T-helper 2 cell treated with Interferon-gamma antibody and Interleukin-4, amounts not matched to agents 5 μg/mL and 100 μg/mL, for 36 hours (primary cell): ENCODE data around the gene ETFB.

ENCODE experiments used
- DNase-seq: peaks from one replicate; pipeline ENCODE4 v3.0.0; 2021; ENCODE audit warnings: low spot score
- H3K27ac Mint-ChIP-seq: one replicate; pipeline ENCODE4 v1.8.0; 2021; ENCODE audit warnings: mild to moderate bottlenecking, mixed read lengths
- H3K27me3 Mint-ChIP-seq: one replicate; pipeline ENCODE4 v1.8.0; 2021; ENCODE audit warnings: low read depth, mixed read lengths
- H3K36me3 Mint-ChIP-seq: one replicate; pipeline ENCODE4 v1.8.0; 2021; ENCODE audit warnings: low read depth, mixed read lengths
- H3K4me1 Mint-ChIP-seq: one replicate; pipeline ENCODE4 v1.8.0; 2021; ENCODE audit warnings: low read depth, mixed read lengths
- H3K4me3 Mint-ChIP-seq: one replicate; pipeline ENCODE4 v1.8.0; 2022; ENCODE audit warnings: mild to moderate bottlenecking, moderate library complexity, mixed read lengths
- H3K9me3 Mint-ChIP-seq: one replicate; pipeline ENCODE4 v1.8.0; 2021; ENCODE audit warnings: mixed read lengths

ETFB gene

DNA sequence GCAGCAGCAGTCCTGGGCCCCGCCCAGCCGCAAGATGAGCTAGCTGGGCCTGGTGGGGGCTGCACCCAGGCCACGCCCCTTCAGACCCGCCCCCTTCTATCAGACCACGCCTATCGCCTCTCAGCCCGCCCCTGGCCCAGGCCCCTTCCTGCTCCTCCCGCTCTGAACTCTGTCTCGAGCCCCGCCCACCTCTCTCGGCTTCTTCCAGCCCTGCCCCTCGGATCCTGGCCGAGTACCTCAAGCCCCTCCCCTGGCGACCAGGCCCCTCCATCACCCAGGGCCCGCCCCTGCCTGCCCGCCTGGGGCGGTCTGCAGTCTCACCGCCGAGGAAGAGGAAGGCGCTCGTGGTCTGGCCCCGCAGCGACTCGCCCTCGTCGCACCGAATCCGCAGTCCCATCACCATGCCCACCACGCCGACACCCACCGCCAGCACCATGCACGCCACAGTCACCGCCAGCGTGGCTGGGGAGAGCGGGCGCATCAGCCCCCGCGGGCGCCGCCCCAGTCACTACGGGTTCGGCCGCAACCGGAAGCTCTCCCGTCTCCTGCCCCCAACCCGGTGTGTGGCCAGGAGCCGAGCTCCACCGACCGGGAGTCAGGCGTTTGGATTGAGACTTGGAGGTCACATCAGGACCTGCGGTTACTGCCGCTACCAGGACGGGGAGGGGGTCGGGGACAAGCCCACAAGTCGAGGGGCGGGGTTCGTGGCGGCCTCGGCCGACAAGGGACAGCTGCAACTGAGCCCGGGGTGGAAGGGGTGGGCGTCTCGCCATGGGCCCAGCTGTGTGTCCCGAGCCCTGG, 1.6 kb upstream of the ETFB start:
- H3K36me3 Mint-ChIP-seq = peaks cover 18% of the 10 kb centered on the region
- H3K4me1 Mint-ChIP-seq = peaks cover 67% of the 10 kb centered on the region

DNA sequence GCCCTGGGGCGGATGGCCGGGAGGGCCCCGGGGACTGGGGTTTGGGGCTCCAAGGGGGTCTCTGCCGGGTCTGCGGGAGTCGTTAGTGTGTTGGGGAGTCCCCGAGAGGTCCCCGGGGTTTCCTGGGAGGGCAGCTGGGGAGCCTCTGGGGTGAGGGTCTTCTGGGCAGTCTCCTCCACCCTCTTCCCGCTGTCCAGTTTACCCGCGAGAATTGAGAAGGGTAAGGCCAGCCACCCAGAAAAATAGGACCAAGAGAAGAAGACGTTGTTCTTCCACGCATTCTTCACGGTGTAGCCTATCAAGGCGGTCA, 1.0 kb upstream of the ETFB start:
- DNase-seq = peak; percentile 30
- Mint-ChIP-seq H3K27ac (peak overlapping the region; percentile 96), H3K4me1 (peaks cover 67% of the 10 kb centered on the region), H3K36me3 (peaks cover 18% of the 10 kb centered on the region), H3K27me3 (no peaks in the 10 kb centered on the region), H3K9me3 (no peaks in the 10 kb centered on the region), H3K4me3 (peak overlapping the region; percentile 100)

More for the DNA sequence above, 1.6 kb upstream of the ETFB start:
- peak; percentile 99 for DNase-seq
- Mint-ChIP-seq H3K27ac (peak overlapping the region; percentile 96), H3K27me3 (no peaks in the 10 kb centered on the region), H3K9me3 (no peaks in the 10 kb centered on the region), H3K4me3 (peak overlapping the region; percentile 100)

DNA sequence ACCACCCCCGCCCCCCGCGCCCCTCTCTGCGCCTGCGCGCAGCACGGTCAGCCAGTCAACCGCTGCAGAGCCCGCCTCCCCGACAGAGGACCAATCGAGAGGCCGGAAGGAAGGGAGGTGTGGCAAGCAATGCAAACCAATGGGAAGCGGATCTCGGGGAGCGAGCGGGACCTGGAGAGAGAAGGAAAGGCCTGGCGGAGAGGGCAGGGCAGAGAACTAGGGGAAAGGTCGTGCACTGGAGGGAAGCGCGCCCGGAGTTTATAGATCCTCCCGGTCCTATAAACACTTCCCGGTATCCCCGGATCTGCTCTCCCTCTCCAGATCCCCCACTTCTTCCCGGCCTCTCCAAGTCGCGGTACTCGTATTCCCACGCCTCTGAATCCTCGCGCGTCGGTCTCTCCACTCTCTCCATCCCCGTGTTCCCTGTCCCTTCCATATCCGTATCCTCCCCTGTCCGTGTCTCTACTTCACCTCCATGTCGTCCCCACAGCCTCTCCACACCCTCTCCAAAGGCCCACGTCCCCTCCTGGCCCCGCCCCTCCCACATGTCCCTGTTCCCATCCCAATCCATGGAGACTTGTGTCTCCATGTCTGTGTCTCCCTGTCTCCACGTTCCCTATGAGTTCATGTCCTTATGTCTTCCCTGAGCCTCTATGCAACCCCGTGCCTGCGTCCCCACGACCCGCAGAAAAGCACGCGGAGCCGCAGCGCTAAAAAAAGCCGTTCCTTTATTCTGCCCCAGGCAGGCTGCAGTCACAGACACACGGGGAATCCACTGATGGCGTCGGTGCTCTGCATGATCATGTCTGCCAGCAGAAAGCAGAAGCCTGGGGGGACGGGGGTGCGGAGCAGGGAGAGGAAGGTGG, 434 bp upstream of the ETFB start:
- Mint-ChIP-seq H3K27ac (peak overlapping the region; percentile 96), H3K36me3 (peaks cover 18% of the 10 kb centered on the region), H3K9me3 (no peaks in the 10 kb centered on the region), H3K4me3 (peak overlapping the region; percentile 100), H3K4me1 (peaks cover 65% of the 10 kb centered on the region), H3K27me3 (no peaks in the 10 kb centered on the region)
- DNase-seq = peak; percentile 95

DNA sequence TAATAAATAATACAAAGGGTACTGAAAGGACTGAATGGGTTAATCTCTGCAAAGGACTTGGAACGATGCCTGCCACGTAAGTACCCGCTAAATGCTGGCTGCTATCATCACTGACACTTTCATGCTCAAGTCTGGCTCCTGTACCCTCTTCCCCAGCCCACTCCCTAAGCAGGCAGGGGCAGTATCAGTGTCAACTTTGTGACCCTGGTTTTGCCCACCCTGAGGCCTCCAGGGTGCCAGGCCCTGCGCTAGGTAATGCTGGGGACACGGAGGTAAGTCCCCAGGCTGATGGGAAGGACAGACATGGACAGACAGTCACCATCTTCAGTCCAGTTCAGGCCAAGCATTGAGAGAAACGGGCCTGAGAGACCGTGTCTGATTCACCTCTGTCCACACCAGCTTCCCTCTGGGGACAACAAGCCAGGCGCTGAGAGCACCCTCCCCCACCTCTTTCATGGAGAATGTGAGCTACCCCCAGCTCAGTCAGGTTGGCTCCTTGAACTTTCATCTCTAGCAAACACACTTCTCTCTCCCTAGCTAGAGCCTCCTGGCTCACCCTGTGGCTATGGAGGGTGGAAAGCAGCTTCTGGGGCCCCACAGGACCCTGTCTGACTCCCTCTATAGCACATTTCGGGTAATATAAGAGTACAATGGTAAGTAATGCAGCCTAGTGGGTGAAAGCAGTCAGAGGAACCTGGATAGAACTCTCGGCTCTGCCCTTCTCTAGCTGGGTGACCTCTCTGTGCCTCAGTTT, 800 bp downstream of the ETFB start:
- Mint-ChIP-seq H3K4me3 (peak overlapping the region; percentile 100), H3K27me3 (no peaks in the 10 kb centered on the region), H3K36me3 (peaks cover 17% of the 10 kb centered on the region), H3K9me3 (no peaks in the 10 kb centered on the region), H3K27ac (peak overlapping the region; percentile 96), H3K4me1 (peaks cover 57% of the 10 kb centered on the region)
- no peak for DNase-seq

DNA sequence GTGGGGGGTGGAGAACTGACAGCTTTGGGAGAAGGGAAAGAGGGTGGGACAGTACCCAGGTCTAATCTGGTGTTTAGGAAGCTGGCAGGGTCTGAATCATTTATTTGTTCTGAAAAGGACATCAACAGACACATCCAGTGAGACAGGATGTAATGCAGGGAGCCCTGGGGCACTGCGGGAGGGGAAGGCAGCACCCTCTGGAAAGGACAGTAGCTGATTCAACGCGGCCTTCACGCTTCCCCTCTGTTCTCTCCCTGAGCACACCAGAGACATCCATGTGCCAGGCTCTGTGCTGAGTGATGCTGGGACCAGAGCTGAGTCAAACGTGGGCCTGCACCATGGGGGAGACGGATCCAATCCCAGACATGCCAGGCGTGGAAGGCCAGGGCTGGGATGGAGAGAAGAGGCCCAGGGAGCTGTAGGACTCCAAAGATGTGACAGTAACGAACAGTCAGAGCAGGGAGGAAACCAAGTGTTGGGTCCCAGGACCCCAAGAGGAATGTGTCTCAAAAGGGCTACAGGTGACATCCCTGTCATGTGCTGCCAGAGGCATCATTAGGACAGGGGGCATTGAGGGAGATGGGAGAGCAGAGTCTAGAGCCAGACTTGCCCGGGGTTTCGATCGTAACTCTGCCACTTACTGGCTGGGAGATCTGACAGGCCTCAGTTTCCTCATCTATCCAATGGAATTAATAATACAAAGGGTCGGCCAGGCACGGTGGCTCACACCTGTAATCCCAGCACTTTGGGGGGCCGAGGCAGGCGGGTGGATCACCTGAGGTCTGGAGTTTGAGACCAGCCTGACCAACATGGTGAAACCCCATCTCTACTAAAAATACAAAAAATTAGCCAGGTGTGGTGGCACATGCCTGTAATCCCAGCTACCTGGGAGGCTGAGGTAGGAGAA, 1.7 kb downstream of the ETFB start:
- DNase-seq = no peak
- Mint-ChIP-seq H3K4me3 (peak overlapping the region; percentile 73), H3K9me3 (no peaks in the 10 kb centered on the region), H3K27ac (peak overlapping the region; percentile 77), H3K4me1 (peaks cover 57% of the 10 kb centered on the region), H3K27me3 (no peaks in the 10 kb centered on the region), H3K36me3 (peaks cover 17% of the 10 kb centered on the region)

DNA sequence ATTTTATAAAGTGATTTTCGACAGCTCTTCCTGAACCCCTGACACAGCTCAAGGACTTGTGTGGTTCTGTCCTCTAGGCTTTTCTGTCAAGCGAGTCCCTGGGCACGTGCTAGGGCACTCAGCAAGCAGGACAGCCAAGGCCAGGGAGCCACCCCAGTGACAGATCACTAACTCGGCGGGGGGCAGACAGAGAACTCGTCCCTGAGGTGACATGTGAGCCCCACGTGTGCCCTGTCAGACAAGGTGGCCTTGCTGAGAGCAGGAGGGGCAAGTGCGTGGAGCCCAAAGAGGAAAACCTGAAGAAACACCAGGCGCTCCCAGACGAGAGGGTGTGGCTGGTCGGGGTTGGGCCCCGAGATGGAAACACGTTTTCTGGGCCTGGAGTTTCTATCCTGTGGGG, 4.9 kb downstream of the ETFB start:
- H3K27me3 Mint-ChIP-seq = no peaks in the 10 kb centered on the region
- H3K4me1 Mint-ChIP-seq = peaks cover 57% of the 10 kb centered on the region
- peaks cover 23% of the 10 kb centered on the region for H3K36me3 Mint-ChIP-seq
- no peak for DNase-seq
- H3K4me3 Mint-ChIP-seq = no peak overlapping the region
- H3K9me3 Mint-ChIP-seq = no peaks in the 10 kb centered on the region
- no peak overlapping the region for H3K27ac Mint-ChIP-seq

DNA sequence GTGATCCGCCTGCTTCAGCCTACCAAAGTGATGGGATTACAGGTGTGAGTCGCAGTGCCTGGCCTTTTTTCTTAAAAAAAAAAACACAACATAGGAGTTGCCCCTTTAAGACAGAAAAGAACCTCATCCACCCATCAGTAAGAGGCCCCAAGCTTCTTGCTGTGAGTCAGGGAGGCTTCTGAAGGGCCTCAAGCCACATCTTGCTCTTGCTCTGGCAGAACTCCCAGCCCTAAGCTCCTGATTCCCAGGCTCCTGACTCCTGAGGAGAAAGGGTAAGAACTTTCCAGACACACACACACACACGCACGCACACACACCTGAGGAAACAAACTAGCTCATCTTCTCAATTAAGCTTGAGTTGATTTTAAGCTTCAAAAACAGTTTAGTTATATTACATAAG, 6.9 kb downstream of the ETFB start:
- no peak for DNase-seq
- Mint-ChIP-seq H3K4me3 (no peak overlapping the region), H3K27ac (peak overlapping the region; percentile 63), H3K9me3 (no peaks in the 10 kb centered on the region), H3K27me3 (no peaks in the 10 kb centered on the region), H3K36me3 (peaks cover 23% of the 10 kb centered on the region), H3K4me1 (peaks cover 61% of the 10 kb centered on the region)

DNA sequence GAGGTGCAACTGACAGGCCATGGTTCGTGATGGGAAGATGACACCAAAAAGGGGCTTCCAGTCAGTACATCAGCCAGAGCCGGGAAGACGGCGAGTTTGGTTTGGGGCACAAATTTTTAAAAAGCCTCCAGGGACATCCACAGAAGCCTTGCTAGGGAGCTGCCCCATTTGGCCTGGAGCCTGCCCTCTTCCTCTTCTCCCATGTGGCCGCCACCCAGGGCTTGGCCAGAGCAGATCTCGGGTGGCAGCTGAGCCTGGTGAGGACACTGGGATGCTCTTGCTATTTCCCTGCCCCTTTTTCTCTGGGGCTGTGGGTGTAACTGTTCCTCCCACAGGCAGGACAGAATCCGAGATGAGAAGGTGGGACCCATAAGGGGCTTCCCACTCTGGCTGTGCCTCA, 8.2 kb downstream of the ETFB start:
- peaks cover 53% of the 10 kb centered on the region for H3K4me1 Mint-ChIP-seq
- H3K27me3 Mint-ChIP-seq = no peaks in the 10 kb centered on the region
- no peak for DNase-seq
- H3K27ac Mint-ChIP-seq = peak overlapping the region; percentile 64
- no peak overlapping the region for H3K4me3 Mint-ChIP-seq
- H3K9me3 Mint-ChIP-seq = no peaks in the 10 kb centered on the region
- H3K36me3 Mint-ChIP-seq = peaks cover 25% of the 10 kb centered on the region

DNA sequence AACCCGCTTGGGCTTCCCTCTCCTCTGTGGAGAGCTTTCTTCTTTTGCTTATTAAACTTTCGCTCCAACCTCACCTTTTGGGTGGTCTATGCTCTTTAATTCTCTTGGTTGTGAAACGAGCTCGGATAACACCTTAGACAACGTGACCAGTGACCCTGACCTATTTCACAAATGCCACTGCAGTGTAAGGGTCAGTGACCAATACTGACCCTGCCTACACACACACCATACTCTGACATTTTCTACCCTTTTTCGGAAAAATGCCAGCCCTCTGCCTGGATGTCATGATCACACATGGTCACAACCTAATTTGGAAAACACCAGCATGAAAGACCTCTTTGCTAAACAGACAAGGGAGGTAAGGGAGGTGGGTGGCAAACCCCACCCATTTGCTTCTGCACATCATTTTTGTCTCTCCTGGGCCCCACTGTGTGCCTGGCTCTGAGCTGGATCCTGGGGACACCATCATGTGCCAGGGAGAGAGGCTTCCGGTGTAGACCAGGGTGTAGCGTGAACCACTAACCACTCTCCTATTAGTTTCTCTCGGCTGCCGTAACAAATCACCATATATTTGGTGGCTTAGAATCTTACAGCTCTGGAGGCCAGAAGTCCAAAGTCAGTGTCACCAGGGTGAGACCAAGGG, 9.9 kb downstream of the ETFB start:
- Mint-ChIP-seq H3K9me3 (no peaks in the 10 kb centered on the region), H3K4me1 (peaks cover 46% of the 10 kb centered on the region), H3K4me3 (no peak overlapping the region), H3K27ac (peak overlapping the region; percentile 75), H3K27me3 (no peaks in the 10 kb centered on the region), H3K36me3 (peaks cover 35% of the 10 kb centered on the region)
- DNase-seq = no peak

DNA sequence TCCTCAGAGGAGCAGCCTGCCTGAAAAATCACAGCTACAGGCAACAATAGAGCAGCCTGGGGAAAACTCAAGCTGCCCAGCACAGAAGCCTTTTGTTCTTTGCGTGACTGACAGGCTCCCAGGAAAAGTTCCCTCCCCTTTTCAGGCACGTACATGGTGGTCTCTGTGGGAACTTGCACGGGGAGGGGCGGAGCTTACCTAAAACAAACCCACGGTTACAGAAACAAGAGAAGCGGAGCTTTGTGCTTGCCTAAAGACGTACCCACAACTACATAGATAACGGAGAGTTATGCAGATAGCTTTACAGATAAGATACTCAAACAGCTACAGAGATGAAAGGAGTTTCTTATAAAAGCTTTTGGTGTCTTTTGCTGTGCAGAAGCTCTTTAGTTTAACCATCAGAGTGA, 11.4 kb downstream of the ETFB start:
- DNase-seq = peak; percentile 70
- H3K4me3 Mint-ChIP-seq = peak overlapping the region; percentile 72
- H3K9me3 Mint-ChIP-seq = no peaks in the 10 kb centered on the region
- H3K4me1 Mint-ChIP-seq = peaks cover 42% of the 10 kb centered on the region
- H3K27ac Mint-ChIP-seq = peak overlapping the region; percentile 89
- peaks cover 46% of the 10 kb centered on the region for H3K36me3 Mint-ChIP-seq
- no peaks in the 10 kb centered on the region for H3K27me3 Mint-ChIP-seq

DNA sequence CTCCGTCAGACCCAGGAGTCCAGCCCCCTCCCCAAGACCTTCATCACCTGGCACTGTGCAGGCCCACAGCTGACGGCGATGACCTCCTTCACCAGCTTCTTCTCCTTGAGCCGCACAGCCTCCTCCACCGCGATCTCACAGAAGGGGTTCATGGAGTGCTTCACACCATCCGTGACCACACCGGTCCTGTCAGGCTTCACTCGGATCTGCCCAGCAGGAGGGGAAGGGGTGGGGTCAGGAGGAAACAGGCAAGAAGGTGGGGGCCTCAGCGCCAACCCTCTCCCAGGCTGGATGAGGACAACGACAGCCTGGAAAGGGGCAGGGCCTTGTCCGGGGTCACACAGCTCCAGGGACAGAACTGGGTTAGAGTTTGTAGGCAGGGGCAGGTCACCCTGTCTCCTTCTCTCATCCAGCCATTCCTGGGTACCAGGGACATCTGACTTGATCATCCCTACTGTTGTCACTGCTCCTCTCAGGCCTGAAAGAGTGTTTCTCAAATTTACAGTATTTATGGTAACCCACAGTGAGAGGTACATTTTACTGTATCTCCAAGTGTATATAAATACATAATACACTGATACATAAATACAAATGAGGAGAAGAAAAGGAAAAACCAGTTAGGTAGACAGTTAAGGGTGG, 12.0 kb downstream of the ETFB start:
- Mint-ChIP-seq H3K4me1 (peaks cover 37% of the 10 kb centered on the region), H3K4me3 (peak overlapping the region; percentile 72), H3K9me3 (no peaks in the 10 kb centered on the region), H3K27me3 (no peaks in the 10 kb centered on the region), H3K27ac (peak overlapping the region; percentile 89), H3K36me3 (peaks cover 42% of the 10 kb centered on the region)
- DNase-seq = no peak

DNA sequence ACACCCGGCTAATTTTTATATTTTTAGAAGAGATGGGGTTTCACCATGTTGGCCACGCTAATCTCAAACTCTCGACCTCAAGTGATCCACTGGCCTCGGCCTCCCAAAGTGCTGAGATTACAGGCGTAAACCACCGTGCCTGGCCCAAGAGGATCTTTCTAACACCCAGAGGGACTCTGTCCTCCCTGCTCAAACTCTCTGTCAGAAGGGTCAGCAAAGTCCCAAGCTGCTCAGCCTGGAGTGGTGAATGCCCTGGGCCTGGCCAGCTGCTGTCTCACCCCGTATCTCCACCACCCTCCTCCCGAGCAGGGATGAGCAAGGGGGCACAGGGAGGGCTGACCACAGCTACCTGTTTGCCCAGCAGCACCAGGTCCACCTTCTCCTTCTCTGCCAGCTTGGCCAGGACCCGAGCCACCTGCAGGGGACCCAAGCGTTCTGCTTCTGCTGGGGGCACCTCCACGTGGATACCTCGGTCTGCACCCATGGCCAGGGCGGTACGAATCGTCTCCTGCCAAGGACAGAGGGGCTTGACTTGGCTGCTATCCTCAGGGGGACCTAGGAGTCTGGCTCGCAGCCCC, 13.3 kb downstream of the ETFB start:
- no peak overlapping the region for H3K27ac Mint-ChIP-seq
- no peaks in the 10 kb centered on the region for H3K27me3 Mint-ChIP-seq
- peaks cover 40% of the 10 kb centered on the region for H3K36me3 Mint-ChIP-seq
- no peak for DNase-seq
- no peaks in the 10 kb centered on the region for H3K9me3 Mint-ChIP-seq
- H3K4me1 Mint-ChIP-seq = peaks cover 32% of the 10 kb centered on the region
- H3K4me3 Mint-ChIP-seq = no peak overlapping the region
